Skeletal muscle tissue (tissue), 4 donors: ENCODE measurements around the gene KCNMA1. TPM values are rescaled to one million over a fixed set of nuclear protein-coding genes. Genes with fewer than 3 reads are reported as not detected.

Source experiments
- H3K27ac ChIP-seq: one replicate; pipeline ENCODE4 v1.7.0; 2013; ENCODE audit warnings: mild to moderate bottlenecking, low read depth, low read length, inconsistent platforms
- H3K27me3 ChIP-seq, 3 donors: one replicate each; pipeline ENCODE4 v1.7.0; 2013; ENCODE audit warnings: low read length in 3 of 3; ENCODE audit not compliant: control insufficient read depth in 3 of 3, insufficient read depth in 3 of 3
- H3K36me3 ChIP-seq, 3 donors: one replicate each; pipeline ENCODE4 v1.7.0; 2013; ENCODE audit warnings: low read length in 3 of 3; ENCODE audit not compliant: control insufficient read depth in 3 of 3, insufficient read depth in 3 of 3
- H3K4me1 ChIP-seq, 3 donors: one replicate each; pipeline ENCODE4 v1.7.0; 2013; ENCODE audit warnings: low read length in 3 of 3, mild to moderate bottlenecking in 3 of 3; ENCODE audit not compliant: control insufficient read depth in 3 of 3, insufficient read depth in 3 of 3
- H3K4me3 ChIP-seq, 3 donors: one replicate each; pipeline ENCODE4 v1.7.0; 2013; ENCODE audit warnings: low read length in 3 of 3
- H3K9ac ChIP-seq, 3 donors: one replicate each; pipeline ENCODE4 v1.7.0; 2013; ENCODE audit warnings: low read length in 3 of 3, mild to moderate bottlenecking in 3 of 3, moderate library complexity in 2 of 3, low read depth in 1 of 3
- H3K9me3 ChIP-seq, 3 donors: one replicate each; pipeline ENCODE4 v1.7.0; 2013; ENCODE audit warnings: low read length in 3 of 3; ENCODE audit not compliant: control insufficient read depth in 3 of 3
- total RNA-seq: library from RNA; depleted of rRNA; stranded (reverse); fragments of >200 nt; gene quantifications from one replicate; pipeline ENCODE4 v1.2.3, GENCODE V29; 2014
- donor health status: Osteomylitis.

The KCNMA1 gene
- total RNA-seq, 1 donor from 2014 or later: 18.8 TPM

DNA sequence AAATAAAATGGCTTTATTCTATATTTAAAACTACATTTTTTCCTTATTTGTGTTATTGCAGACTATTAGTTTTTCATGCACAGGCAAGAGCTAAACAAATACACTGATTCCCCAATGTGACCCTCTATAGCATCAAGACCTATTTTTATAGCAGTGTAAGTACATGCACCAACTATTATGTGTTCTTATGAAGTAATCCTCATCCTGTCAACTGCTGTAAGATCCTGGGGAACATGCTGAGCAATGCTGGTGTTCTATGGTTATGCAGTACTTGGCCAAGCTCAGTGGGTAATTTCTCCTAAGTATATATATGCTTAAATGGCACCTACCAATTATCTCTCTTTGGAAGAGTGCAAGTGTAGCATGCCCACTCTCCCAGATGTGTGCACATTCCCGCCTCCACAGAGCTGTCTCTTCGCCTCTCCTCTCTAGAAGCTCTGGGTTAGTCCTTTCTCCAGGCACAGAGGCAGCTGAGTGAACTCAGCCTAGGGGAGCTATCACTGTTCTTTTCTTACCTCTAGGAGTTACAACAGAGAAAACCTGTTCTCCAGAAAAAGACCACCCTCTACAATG lies 428.8 kb downstream of the KCNMA1 start:
- Histone ChIP-seq H3K27ac (no peak overlapping the region), H3K9me3 (peaks cover 0 to 2% (median 0%) of the 10 kb centered on the region in 3 donors), H3K36me3 (no peaks in the 10 kb centered on the region), H3K4me1 (no peaks in the 10 kb centered on the region), H3K9ac (no peak overlapping the region), H3K4me3 (no peak overlapping the region), H3K27me3 (no peaks in the 10 kb centered on the region)

DNA sequence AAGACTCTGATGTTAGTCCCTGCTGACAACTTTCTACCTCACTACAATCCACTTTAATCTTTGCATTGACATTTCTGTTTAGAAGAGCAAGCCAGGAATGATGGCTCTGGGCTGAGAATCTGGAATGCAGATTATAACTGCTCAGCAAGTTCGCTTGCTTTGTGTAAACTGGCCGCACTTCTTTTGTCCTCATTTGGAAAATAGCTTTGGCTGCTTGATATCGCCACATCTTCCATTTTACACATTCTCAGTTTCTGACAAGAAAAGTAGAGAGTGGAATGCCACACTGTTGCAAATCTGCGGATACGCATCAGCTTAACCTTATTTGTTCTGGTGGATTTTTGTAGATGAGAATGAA lies 429.8 kb downstream of the KCNMA1 start:
- peaks cover 6 to 8% (median 6%) of the 10 kb centered on the region in 3 donors for H3K4me1 ChIP-seq
- H3K27me3 ChIP-seq: no peaks in the 10 kb centered on the region
- H3K9me3 ChIP-seq: peaks cover 0 to 2% (median 0%) of the 10 kb centered on the region in 3 donors
- no peak overlapping the region for H3K9ac ChIP-seq
- H3K36me3 ChIP-seq: no peaks in the 10 kb centered on the region
- H3K27ac ChIP-seq: no peak overlapping the region
- no peak overlapping the region for H3K4me3 ChIP-seq

DNA sequence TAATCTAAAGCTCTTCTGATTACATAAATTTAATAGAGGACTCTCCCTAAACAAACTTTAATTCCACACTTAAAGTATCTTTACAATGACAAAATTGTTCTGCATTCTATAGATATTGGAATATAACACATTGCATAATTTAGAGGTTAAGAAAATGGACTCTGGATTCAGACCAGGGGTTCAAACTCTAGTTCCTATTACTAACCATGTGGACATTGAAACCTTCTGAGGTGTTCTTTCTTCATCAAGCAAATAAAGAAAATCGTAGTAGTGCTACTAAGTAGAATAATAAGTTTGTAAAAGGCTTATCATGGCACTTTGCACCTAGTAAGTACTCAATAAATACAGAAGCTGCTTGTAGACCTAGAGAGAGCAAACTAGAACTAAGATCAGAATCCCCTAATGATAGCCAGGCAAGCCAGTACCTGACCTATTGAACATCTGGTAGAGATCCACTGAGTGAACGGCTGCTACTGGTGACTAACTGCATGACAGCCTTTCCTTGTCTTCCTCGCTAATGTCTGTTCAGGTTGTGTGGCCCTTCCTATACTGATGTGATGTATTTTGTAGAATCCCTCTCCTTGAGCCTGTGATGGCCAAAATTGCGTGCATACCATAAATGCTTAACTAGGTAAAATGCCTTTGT lies 430.3 kb downstream of the KCNMA1 start:
- no peak overlapping the region for H3K4me3 ChIP-seq
- H3K27me3 ChIP-seq: no peaks in the 10 kb centered on the region

DNA sequence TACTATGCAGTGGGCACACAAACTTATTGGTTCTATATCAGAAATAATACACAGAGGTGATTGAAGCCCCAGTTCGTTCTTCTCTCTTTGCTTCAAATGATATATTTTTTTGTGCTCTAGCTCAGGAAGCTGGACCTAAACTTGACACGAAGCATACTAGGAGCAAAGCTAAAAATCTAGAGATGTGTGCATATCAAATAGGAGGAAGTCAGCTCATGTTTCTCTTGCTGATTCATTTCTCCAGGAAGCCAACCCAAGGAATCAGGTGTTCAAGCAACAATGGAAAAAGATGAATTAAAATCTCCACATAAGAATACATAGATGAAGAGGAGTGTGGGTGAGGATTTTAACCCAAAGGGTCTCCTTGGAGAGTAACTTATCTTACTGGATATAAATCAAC lies 432.5 kb downstream of the KCNMA1 start:
- no peaks in the 10 kb centered on the region for H3K36me3 ChIP-seq
- no peak overlapping the region for H3K4me3 ChIP-seq
- peaks cover 9 to 23% (median 10%) of the 10 kb centered on the region in 3 donors for H3K4me1 ChIP-seq
- H3K9me3 ChIP-seq: peaks cover 0 to 2% (median 0%) of the 10 kb centered on the region in 3 donors
- H3K9ac ChIP-seq: no peak overlapping the region
- H3K27ac ChIP-seq: no peak overlapping the region
- no peaks in the 10 kb centered on the region for H3K27me3 ChIP-seq

More for the DNA sequence above, 430.3 kb downstream of the KCNMA1 start:
- H3K27ac ChIP-seq: no peak overlapping the region
- H3K9me3 ChIP-seq: peaks cover 0 to 2% (median 0%) of the 10 kb centered on the region in 3 donors
- peaks cover 6 to 13% (median 8%) of the 10 kb centered on the region in 3 donors for H3K4me1 ChIP-seq
- no peaks in the 10 kb centered on the region for H3K36me3 ChIP-seq
- H3K9ac ChIP-seq: no peak overlapping the region

DNA sequence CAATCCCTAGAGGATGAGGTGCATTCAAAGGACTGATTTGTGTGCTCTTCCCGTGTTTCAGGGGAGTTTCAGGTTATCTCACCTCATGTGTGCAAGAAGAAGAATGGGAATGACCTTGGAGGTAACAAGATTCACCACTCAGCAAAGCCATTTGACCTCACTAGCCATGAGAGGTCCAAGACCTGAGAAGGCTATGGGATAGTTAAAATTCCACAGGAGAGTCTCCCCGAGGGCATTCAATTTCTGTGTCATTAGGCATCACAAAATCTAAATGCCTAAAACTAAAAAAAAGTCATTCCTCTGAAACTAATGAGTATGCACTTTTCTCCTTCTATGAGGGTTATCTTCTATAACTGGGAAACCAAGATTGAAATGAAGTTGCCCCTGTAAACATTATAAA lies 433.4 kb downstream of the KCNMA1 start:
- Histone ChIP-seq H3K27ac (no peak overlapping the region), H3K27me3 (no peaks in the 10 kb centered on the region), H3K4me3 (no peak overlapping the region), H3K9me3 (peaks cover 0 to 2% (median 0%) of the 10 kb centered on the region in 3 donors), H3K4me1 (peaks cover 9 to 23% (median 10%) of the 10 kb centered on the region in 3 donors), H3K9ac (no peak overlapping the region), H3K36me3 (no peaks in the 10 kb centered on the region)

DNA sequence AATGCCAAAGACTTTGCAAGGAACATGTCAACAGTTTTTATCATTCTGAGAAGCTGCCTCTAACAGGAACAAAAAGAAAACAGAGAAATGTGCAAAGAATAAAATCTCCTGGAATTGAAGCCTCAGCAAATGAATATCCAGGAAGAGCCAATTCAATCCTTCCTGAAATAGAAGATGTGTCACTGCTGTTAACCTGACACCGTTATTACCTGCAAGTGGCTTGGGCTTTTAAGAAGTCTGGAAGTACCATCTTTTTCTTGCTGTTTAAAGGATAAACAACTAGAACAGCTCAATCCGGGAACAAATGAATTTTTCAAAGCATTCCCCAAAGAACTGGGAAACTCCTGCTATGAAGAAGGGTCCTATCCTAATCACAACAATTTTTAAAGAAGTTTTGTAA lies 434.8 kb downstream of the KCNMA1 start:
- H3K27ac ChIP-seq: no peak overlapping the region
- no peaks in the 10 kb centered on the region for H3K27me3 ChIP-seq
- H3K36me3 ChIP-seq: no peaks in the 10 kb centered on the region
- no peak overlapping the region for H3K9ac ChIP-seq
- peaks cover 9 to 23% (median 10%) of the 10 kb centered on the region in 3 donors for H3K4me1 ChIP-seq
- H3K9me3 ChIP-seq: peaks cover 0 to 2% (median 0%) of the 10 kb centered on the region in 3 donors
- H3K4me3 ChIP-seq: peak overlapping the region in 1 of 3 donors; percentile 7

DNA sequence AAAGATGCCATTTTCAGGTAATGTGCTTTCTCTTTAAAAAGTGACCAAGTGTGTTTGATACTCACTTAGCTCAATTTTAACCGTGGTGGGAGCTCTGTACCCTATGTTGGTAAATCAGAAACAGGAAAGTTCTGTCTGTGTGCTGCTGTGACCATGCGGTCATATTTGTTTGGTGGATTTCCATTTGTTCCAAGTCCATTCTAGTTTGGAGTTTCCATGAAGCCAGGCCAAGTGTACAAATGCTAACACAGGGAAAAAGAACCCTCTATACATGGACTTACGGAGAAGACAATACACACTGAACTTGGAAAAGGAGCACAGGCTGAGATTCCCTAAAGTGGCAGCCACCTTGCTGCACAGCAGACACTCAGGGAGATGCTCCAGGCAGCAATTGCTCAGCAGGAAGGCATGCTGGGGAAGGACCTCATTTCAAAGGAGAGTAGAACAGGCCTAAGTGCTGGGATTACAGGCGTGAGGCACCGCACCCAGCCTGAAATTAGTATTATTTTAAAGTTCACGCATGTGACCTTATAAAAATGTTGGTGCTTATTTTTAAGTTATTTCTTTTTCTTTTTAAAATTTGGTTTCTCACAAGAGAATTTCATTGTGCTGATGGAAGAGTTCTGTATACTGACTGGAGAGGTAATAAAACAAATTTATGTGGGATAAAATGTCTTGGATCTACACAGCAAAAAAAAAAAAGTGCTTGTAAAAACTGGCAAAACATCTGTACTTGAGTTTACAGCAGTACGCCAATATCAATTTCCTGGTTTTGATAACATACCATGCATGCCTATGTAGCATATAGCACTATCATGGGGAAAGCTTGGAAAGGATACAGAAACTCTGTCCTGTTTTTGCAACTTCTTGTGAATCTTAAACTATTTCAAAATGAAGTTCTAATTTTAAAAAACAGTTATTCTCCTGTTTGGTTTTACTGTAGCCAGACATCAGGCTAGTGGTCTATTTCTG lies 436.2 kb downstream of the KCNMA1 start:
- H3K4me3 ChIP-seq: no peak overlapping the region
- peaks cover 0 to 2% (median 0%) of the 10 kb centered on the region in 3 donors for H3K9me3 ChIP-seq
- no peaks in the 10 kb centered on the region for H3K36me3 ChIP-seq
- H3K4me1 ChIP-seq: peaks cover 9 to 23% (median 10%) of the 10 kb centered on the region in 3 donors
- H3K9ac ChIP-seq: no peak overlapping the region
- H3K27ac ChIP-seq: no peak overlapping the region
- no peaks in the 10 kb centered on the region for H3K27me3 ChIP-seq

DNA sequence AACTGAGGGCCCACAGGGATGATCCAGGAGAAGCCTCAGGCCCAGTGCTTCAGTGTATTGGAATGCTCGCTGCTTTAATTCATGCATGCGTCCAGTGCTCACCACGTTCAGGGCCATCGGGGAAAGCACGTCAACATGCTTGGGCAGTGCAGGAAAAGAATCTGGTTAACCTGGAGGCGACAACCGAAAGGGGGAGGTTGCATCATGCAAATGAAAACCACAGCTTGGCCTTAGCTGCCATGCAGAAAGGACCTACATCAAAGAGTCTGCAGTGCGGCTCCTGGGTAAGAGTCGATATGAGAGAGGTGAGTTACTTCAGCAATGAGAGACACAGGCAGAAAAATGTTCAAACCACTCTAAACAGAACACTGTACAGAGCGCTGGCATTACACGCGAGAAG lies 440.1 kb downstream of the KCNMA1 start:
- no peaks in the 10 kb centered on the region for H3K27me3 ChIP-seq
- peaks cover 3 to 13% (median 3%) of the 10 kb centered on the region in 3 donors for H3K4me1 ChIP-seq
- no peak overlapping the region for H3K9ac ChIP-seq
- H3K36me3 ChIP-seq: no peaks in the 10 kb centered on the region
- no peak overlapping the region for H3K4me3 ChIP-seq
- H3K9me3 ChIP-seq: no peaks in the 10 kb centered on the region
- H3K27ac ChIP-seq: no peak overlapping the region

DNA sequence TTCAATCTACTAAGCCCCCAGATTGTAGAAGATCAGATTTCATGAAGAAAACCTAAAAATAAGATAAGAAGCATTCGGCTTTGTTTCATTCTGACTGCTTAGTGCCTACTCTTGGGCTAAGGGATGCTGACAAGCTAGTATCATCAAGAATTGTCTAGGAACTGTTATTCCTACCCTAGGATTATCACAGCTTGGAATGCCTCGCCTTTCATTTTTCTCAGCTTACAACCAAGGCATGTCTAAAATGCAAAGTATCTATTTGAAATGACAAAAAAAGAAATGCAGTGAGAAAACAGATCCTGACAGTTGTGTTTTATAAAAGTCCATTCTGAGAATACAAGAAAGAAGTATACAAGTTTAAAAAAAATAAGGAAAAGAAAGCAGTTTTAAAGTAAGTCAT lies 441.0 kb downstream of the KCNMA1 start:
- Histone ChIP-seq H3K27ac (no peak overlapping the region), H3K9ac (no peak overlapping the region), H3K9me3 (no peaks in the 10 kb centered on the region), H3K4me3 (no peak overlapping the region), H3K4me1 (peaks cover 0 to 6% (median 0%) of the 10 kb centered on the region in 3 donors), H3K36me3 (no peaks in the 10 kb centered on the region), H3K27me3 (no peaks in the 10 kb centered on the region)
